Measurements from ENCODE around the gene SIPA1L3. TPM values are rescaled to one million over a fixed set of nuclear protein-coding genes. Genes with fewer than 3 reads are reported as not detected.

The SIPA1L3 gene
- polyA plus RNA-seq, 2 of the 4 experiments (the other 2 are of a cell fraction): 28.9 to 50.6 TPM

- ATAC-seq (no peak; a peak in 1 of 6 replicates), FAIRE-seq (no peak), DNase-seq (ENCODE audit: low read depth in 1 of 2, low spot score in 1 of 2) (no peak)
- ChIA-PET POLR2A (no interaction called here), CTCF (no interaction called here)
- H3K4me1 ChIP-seq: peaks cover 17% of the 10 kb centered on the region
- TF ChIP-seq ATOH8 (CRISPR knock-in tag; IDR thresholded peaks at IDR 0.05; ENCODE audit: low read depth): no peak
- no peak for TF ChIP-seq EHF (CRISPR knock-in tag; IDR thresholded peaks at IDR 0.05)
- TF ChIP-seq RFX5 (IDR thresholded peaks at IDR 0.05): no peak
- no peak for TF ChIP-seq REST (IDR thresholded peaks at IDR 0.05)
- no peak for TF ChIP-seq POLR2AphosphoS2 (conservative IDR thresholded peaks at IDR 0.05; ENCODE audit: low read length)
- H3K4me3 ChIP-seq: peak overlapping the region; percentile 48
- H3K4me2 ChIP-seq: peak overlapping the region; percentile 80
- H3K9me3 ChIP-seq: no peaks in the 10 kb centered on the region
- H3K27ac ChIP-seq: peak overlapping the region; percentile 33 to 80
- WGBS (ENCODE audit: missing lambda C conversion rate): 10% methylated on average over 13 of the region's 13 CpGs
These were observed 316.6 kb downstream of the SIPA1L3 start for GRCh38 chr19:38223617-38224013.

GRCh38 chr19:38224014-38224862, 317.2 kb downstream of the SIPA1L3 start, which contains the start of gene DPF1:
TSS of gene DPF1 (minus strand) at chr19:38224222. CDS start at chr19:38224142, 80 bp downstream.
- POLR2A ChIA-PET: interaction anchor here (0.5 to 1.4 kb wide), 3 partner anchors 11 to 322 kb away, joined by 3 to 4 read pairs (median 3); partner anchors contain the start of gene PSMD8
- no peak for TF ChIP-seq REST (IDR thresholded peaks at IDR 0.05)
- peak; percentile 42 for TF ChIP-seq CTCF (IDR thresholded peaks at IDR 0.05)
- no peak for TF ChIP-seq CBX2 (IDR thresholded peaks at IDR 0.05; ENCODE audit: borderline replicate concordance, low read depth)
- 0 out of 2 replicates have a peak, but pooled peaks have one; percentile 31 for TF ChIP-seq POLR2AphosphoS2 (conservative IDR thresholded peaks at IDR 0.05; ENCODE audit: low read length)
- TF ChIP-seq MYC (IDR thresholded peaks at IDR 0.05; ENCODE audit: borderline replicate concordance, low read length): peak; percentile 58; the same call in 1 of the 2 replicates
- TF ChIP-seq TFCP2L1 (CRISPR knock-in tag; IDR thresholded peaks at IDR 0.05): no peak
- peak; percentile 84 for TF ChIP-seq USF2 (IDR thresholded peaks at IDR 0.05)
- TF ChIP-seq FOXS1 (CRISPR knock-in tag; IDR thresholded peaks at IDR 0.05): 0 out of 2 replicates have a peak, but pooled peaks have one; percentile 28
- TF ChIP-seq ATOH8 (CRISPR knock-in tag; IDR thresholded peaks at IDR 0.05; ENCODE audit: low read depth): 0 out of 2 replicates have a peak, but pooled peaks have one; percentile 15
- no peak for TF ChIP-seq CEBPB (IDR thresholded peaks at IDR 0.05)
- TF ChIP-seq EHF (CRISPR knock-in tag; IDR thresholded peaks at IDR 0.05): no peak
- peak; percentile 88 for TF ChIP-seq MAX (IDR thresholded peaks at IDR 0.05)
- peak; percentile 49 for TF ChIP-seq CHD4 (IDR thresholded peaks at IDR 0.05; ENCODE audit: borderline replicate concordance)
- TF ChIP-seq FOSB (CRISPR knock-in tag; IDR thresholded peaks at IDR 0.05): 0 out of 2 replicates have a peak, but pooled peaks have one; percentile 16
- no peak; a peak in 1 of 5 replicates for TF ChIP-seq JUN (IDR thresholded peaks at IDR 0.05)
- TF ChIP-seq GATA3 (IDR thresholded peaks at IDR 0.05; ENCODE audit: borderline replicate concordance): peak; percentile 41; the same call in 1 of the 2 replicates
- 0 out of 2 replicates have a peak, but pooled peaks have one; percentile 15 for TF ChIP-seq HOXB5 (CRISPR knock-in tag; IDR thresholded peaks at IDR 0.05)
- TF ChIP-seq POLR2A (IDR thresholded peaks at IDR 0.05; ENCODE audit: low read length): peak; percentile 23; the same call in 1 of the 2 replicates
- no peak for TF ChIP-seq SREBF2 (IDR thresholded peaks at IDR 0.05)
- no peak for TF ChIP-seq PHF8 (IDR thresholded peaks at IDR 0.05; ENCODE audit: borderline replicate concordance, low read depth)

More at GRCh38 chr19:38224014-38224862, 317.2 kb downstream of the SIPA1L3 start, which contains the start of gene DPF1:
- ATAC-seq: peak; percentile 79 to 93
- Histone ChIP-seq H3K9me3 (no peaks in the 10 kb centered on the region), H3K4me1 (peaks cover 24% of the 10 kb centered on the region), H3K4me3 (peak within 1 kb of the TSS; percentile 48), H3K4me2 (peak within 1 kb of the TSS; percentile 80), H3K27ac (peak within 1 kb of the TSS; percentile 34 to 80)
- peak; percentile 98 for FAIRE-seq
- CTCF ChIA-PET: interaction anchor here (0.6 to 4.1 kb wide), 19 partner anchors 9 to 329 kb away, joined by 3 to 98 read pairs (median 6); partner anchors contain the start of genes CATSPERG, FAM98C and WDR87
- peak; percentile 92 to 100 for DNase-seq (ENCODE audit: low read depth in 1 of 2, low spot score in 1 of 2)
- 5% methylated on average over 34 of the region's 61 CpGs for WGBS (ENCODE audit: missing lambda C conversion rate)
